AG08395 (cell line): ENCODE measurements around the gene ATP10A.

Experiments used
- DNase-seq: peaks from one replicate; pipeline ENCODE4 v3.0.0; 2012; ENCODE audit warnings: mixed read lengths, low spot score

ATP10A gene

DNA sequence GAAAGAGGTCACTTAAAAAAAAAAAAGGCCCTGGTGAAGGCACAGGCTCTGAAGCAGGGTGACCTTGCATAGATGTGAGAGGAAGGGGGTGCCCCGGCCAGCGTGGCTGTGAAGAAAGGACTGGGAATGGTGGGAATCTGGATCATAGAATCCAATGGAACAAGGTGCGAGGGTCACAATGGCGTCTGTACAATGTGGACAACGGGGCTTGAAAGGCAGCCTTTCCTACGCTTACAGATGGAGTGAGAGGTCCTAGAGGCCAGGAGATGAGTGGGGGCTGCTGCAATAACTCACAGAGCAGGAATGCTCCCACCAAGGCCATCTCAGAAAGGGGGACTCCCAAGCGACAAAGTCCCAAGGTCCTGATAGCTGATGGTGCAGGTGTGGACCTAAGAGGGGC, 162.2 kb downstream of the ATP10A start:
- no peak for DNase-seq

DNA sequence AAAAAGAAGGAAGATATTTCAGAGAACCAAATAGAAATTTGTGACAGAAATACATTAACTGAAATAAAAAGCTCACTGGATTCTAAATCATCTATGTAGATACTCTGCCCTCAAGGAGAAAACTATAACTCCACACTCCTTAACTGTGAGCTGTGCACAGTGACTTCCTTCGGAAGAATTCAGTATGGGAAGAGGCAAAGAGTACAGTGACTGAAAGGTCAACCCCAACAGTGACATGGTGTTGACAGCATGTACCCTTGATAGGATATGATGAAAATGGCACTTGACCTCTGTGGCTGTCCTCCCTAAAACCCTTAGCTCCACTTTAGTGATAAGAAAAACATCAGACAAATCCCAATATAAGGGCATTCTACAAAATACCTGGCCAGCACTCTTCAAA, 165.5 kb downstream of the ATP10A start:
- DNase-seq, result no peak

DNA sequence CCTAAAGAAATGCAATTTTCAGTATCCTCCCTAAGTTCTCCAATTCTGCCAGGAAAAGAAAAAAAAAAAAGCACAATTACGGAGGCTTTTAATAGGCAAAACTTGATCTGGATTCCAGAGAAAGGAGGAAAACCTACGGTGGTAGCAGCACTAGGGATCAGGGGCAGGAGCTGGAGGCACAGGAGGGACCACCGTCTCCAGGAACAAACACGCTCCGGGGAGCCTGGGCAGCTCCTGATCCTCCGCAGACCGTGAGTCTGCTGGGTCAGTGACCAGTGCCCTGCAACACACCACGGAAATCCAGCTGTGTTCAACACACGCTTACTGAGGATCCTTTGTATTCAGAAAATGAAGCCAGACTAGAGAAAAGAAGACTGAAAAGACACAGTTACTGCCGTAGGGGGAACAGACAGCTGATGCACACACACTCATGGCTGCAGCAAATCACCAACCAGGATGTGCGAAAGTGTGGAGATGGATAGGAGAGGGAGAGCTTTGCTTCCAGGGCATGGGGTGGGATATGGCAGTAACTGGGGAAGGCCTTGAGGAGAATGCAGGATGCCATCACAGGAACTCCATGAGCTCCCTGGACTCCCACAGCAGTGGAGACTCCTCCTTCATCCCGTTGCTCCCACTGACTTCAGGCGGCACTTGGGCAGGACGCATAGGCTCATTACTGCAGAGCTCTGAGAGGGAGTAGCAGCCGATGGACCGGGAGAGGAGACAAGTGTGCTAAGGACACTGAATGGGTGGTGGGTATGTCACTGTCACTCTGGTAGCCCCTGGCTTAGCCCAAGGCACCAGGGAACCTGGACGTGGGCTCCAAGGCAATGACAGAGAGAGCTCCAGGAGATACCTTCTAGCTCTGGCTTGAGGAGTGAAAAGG, 167.0 kb downstream of the ATP10A start:
- DNase-seq, result no peak

DNA sequence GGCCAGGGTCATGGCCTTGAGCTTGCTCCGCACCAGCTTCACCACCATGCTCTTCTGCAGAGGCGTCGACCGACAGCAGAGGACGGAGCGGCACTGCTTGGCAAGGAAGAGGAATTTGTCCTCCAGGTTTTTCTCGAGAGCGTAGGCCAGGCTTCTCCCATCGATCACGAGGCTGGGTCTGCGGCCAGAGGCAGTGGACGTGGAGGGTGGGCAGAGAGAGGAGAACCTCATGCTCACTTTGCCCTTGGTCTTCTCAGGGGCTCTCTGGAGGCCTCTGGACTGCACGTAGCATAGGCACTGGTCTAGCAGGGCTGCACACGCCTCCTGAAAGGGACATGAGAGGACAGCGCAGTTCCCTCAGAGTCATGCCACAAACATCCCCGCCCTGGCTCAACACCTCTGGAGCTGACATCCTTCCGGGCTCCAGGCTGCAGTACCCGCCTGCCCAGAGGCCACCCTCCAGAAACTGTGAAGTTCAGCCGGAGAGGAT, 168.3 kb downstream of the ATP10A start:
- no peak for DNase-seq

DNA sequence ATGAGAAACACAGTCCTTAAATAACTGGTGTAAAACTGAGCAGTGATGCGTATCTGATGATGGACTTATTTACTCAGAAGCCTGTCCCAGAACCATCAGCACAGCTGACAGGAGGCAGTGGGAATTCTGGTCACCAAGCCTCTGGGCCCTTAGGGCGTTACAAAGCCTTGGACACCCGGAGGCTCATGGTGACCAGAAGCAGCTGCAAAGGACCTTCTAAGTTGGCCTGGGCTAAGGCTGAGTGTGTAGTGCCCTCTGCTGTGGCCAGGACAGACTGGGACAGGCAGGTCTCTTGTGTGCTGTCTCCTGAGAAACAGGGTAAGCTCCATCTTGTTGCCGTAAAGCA, 168.9 kb downstream of the ATP10A start:
- no peak for DNase-seq

DNA sequence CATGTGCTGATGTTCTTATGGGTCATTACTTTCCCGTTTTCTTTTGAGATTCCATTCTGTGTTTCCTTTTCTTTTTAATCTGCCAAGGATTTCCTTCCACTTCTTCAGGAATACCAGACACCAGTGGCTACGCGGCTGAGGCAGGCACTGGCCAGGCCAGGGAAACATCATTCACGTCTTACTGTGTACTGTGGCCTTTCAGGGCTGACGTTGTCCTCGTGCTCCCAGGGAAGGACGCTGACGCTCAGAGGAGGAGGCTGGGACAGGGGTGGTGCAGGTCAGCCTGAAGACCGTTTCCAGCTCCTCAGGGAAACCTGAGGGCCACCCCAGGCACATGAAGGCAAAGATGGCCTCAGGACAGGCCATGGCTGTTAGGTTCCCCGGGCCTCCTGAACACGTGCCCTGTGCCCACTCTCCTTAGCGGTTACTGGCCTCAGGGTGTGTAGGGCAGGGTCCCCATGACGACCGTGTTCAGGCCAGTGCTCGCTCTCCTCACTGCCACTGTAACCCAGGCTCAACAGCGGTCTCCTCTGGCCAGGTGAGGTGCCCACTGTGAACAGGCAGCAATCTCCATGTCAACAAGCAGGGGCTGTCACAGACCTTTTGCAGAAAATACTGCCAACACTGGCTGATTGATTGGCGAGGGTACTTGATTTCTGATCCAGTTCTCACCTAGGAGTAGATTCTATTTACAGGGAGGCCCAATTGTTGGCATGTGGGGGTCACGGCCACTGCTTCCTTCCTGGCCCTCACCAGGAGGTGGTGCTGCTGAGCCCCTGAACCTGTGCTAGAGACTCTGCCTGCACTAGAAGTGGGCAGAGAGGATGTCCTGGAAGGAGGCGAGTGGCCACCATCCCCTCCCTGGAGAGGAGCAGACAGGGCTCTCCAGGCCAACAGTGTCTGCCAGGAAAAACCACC, 169.5 kb downstream of the ATP10A start:
- DNase-seq, result peak; percentile 59

DNA sequence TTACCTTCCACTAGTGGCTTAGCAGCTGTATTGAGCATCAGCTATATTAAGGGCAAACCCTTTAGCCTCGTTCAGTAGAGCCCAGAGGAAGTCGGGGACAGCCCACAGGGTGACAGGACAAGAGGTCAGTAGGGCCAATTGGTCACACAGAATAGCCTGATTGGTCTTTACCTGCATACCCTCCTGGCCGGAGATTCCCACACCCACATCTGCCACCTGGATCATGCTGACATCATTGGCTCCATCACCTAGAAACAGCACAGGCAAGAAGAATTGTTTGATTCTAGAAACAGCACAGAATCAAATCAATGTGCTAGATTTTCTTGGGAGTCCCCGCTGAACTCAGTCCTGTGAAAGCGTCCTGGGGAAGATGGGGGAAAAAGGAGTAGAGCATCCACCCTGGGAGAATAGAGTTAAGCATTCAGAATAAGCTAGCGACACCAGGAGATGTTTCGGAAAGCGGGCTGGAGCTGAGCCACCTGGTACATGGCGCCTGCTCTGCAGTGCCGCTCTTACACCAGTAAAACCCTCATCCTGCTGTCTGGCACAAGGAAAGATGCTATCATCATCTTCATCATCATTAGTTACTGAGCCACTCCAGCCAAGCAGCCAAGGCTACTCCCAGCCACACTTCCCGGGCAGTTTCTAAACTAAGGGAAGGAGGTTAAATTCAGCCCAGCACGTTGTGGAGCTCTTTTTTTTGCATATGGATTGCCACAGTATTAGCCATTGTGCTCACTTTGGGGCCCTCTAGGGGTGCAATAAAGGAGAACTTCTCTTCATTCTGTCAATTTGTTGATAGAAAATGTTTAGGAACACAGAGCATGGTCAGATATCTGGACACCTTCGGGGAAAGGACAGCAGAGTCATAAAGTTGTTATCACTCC, 171.3 kb downstream of the ATP10A start:
- peak; percentile 30 for DNase-seq

DNA sequence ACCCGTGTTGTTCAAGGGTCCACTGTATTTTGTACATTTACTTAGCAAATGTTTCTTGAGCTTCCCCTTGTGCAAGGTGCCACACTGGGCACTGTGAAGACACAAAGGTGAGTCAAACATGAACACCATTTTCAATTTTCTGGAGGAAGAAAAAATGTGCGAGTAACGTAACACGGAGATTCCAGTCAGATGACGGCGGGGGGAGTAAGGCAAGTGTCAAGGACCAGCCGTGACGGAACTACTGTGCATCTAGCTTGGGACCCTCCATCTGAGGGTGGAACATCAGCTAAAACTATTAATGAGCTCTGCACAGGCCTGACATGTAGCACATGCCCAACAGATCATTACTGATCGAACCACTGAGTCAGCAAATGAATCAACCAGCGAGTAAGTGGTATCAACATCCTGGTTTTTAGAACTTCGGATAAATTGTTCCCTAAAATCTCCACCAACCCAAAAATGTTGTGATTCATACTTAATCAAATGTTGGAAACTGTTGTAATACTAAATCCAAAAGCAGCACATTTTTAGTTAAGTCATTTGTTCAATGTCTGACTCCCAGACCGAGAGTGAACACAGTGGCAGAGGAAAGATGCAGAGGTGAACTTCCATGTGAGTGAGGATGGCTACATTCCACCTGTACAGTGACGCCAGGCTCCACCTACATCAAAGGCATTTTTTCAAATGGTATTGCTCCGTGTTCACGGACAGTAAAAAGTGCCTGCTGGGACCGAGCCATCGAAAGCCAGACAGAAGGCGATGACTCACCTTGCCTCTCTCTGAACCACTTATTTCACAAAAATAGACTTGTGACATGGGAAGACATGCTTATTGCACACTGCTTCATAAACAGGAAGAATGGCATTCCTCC, 172.2 kb downstream of the ATP10A start:
- peak; percentile 76 for DNase-seq

DNA sequence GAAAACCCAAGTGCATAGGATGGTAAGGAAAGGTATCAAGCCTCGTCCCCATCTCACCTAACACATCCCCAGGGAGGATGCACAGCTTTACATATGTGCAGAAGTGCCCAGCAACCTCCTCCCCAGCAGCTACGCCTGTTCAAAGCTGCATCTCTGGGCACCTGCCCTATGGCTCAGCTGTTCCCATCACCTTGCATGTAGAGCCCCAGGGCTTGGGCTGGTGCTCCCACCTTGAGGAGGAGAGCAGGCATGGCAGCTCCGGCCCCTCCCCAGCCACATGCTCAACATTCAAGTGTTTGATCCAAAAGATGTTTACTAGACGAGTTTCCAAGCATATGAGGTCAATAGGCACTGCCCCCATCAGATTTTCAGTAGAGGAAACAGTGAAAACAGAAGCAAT, 173.5 kb downstream of the ATP10A start:
- DNase-seq, result no peak

DNA sequence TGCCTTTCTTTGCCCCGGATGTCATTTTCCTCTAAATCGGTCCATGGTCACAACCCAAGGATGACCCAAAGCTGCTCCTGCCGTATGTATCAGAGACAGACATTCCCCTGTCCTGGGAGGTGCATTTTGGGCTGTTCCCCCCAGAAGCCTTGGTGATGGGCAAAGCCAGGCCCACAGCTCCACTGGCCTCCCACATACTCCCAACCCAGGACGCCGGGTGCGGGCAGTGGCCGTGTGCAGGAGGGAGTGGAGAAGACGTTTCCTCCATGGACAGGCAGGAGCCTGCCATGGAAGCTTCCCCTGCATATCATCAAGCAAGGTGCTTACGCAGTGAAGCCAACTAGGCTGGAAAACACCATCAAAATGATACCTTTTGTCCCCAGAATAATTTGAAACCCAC, 175.0 kb downstream of the ATP10A start:
- DNase-seq, result no peak

DNA sequence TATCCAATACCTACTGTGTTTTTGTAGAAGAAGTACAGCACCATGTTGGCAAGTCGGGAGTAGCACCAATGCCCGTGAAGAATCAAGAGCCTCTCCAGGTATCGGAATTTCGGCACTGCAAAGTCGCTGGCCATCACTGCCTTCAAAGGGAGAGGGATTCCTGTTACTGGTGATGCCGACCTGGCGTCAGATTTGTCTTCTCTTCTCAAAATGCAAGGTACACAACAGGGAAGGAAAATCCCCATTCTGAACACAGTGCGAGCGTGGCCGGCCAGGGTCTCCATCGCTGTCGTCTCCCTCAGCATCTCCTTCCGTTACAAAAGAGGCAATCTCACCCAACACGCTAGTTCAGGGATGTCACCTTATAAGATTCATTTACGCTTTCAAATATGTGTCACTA, 175.4 kb downstream of the ATP10A start:
- no peak for DNase-seq

DNA sequence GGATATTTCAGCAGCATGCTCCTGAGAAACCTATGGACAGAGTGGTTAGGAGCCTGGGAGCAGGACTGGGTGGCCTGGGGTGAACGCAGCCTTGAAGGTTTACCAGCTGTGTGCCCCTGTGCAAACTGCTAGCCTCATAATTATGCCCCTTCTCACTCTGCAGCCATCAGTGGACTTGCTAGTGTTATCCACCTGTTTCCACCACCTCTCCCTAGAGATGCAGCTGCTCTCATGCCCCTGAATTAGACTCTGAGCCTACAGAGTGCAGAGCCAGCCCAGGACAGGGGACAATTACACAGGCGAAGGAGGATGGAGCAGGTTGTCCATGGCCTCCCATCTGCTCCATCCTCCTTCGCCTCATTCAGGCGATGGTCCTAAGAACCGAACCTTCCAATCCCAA, 175.9 kb downstream of the ATP10A start:
- DNase-seq, result no peak

DNA sequence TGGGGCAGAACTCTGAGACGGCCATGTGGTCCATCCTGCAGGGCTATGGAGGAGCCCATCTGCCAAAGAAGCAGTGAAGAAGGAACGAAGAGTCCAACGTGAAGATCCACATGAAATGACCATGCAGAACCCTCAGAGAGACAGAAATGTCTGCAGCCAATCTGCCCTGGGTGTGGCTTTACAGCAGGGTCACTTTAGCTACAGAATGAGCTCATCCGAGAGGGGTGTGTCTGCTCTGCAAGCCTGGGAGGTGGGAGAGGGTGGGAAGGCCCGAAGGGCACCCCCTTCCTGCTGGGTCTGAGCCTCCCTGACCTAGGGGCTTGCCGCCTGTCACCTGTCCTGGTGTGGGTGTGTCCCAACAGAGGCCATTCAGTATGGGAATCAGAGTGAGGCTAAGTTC, 176.3 kb downstream of the ATP10A start:
- no peak for DNase-seq

DNA sequence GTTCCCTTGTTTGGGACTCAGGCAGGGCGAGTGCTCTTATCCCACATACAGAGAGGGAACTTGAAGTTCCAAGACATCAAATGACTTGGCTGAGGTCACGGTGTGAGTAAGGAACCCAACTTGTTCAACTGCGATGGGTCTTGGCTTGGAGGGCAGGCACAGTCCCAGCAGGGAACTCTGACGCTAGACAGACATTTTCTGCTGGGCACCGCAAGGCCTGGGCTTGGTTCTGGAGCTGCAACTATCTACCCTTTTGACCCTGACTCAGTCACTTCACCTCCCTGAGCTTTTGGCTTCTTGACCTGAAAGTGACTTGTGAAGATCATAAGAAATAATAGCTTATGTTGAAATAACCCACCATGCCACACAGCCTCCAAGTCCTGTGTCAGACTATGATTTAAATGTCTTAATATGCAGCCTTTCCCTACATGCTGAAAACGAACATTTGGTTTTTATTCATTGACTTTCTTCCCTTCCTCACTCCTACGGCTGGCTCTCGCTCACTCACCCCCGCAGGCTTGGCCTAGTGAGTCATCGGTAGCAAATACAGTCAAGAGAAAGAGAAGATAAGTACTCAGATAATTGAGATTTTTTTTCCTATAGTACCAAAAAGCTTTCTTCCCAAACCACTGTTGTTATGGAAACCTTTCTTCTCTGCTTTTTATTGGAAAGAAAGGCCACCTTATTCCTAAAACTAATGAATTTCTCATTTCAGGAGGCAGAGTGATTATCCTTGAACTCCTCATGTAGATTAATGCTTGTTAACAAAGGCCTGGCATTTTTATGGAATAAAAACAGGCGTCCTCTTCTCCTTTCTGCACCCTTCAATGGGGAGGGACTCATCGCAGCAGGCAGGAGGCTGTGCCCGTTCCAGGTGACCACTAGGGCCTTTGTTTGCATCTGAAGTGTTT, 178.4 kb downstream of the ATP10A start:
- DNase-seq, result peak; percentile 87

DNA sequence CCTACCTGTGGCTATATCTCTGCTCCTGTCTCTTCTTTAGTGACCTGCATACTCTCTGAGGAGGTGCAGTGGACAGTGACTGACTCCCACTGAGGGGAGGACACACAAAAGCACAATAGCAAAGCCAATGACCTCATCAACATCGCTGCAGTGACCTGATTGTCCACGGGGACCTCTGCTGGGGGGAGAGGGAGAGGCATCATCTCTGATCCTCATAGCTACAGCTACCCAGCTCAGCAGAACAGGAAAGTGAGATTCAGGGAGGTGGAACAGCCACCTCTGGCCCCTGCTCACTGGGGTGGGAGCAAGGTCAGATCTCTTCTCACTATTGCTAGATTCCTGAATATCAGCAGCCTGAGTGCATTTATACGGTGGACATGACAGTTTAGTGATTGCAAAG, 179.2 kb downstream of the ATP10A start:
- DNase-seq, result no peak

DNA sequence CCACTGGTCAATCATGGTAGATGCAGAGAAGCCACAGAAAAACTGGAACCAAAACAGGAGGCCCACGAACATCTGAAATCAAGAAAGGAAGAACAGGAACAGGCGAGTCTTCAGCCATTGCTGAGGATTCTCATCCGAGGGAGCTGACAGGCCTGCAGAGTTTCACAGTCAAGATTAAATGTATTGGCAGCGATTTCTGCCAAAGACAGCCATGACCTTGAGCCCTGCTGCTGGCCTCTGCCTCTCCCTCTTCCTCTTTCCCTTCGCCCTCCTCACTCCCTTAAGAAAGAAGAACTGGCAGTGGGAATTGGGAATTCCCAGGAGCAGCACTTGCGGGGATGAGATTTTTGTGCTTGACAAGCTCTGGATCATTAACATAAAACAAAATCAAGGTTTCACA, 179.7 kb downstream of the ATP10A start:
- DNase-seq, result no peak

DNA sequence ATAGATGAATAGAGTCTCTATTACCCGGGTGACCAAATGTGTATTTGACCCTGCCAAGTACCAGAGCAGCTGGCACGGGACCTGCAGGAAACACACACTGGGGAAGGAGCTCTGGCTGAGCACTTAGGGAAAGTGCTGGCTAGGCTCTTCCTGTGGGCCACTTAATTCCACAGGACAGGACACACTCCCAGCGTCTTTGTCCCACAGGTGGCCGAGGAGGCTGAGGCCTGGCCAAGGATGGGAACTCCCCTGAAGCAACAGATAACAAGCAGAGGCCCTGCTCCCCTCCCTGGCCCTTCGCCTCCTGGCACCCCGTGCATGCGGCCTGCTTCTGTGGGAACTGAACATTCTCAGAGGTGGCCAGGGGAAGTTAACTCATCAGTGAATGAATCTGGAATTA, 180.8 kb downstream of the ATP10A start:
- DNase-seq, result no peak

DNA sequence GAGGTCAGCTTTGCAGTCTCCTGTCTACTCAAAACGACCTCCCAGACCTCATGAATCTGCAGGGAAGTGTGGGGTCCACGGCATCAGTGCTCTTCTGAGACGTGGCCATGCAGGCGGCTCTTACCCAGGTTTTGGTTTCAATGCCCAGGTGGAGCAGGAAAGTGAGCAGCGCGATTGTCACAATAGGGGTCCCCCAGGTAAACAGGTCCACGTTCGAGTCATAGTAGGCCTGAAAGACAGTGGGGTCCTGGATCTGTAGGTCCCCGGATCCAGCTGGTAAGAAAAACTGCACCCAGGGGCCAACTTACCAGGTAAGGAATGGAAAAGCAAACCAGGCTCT, 182.5 kb downstream of the ATP10A start:
- DNase-seq, result no peak

DNA sequence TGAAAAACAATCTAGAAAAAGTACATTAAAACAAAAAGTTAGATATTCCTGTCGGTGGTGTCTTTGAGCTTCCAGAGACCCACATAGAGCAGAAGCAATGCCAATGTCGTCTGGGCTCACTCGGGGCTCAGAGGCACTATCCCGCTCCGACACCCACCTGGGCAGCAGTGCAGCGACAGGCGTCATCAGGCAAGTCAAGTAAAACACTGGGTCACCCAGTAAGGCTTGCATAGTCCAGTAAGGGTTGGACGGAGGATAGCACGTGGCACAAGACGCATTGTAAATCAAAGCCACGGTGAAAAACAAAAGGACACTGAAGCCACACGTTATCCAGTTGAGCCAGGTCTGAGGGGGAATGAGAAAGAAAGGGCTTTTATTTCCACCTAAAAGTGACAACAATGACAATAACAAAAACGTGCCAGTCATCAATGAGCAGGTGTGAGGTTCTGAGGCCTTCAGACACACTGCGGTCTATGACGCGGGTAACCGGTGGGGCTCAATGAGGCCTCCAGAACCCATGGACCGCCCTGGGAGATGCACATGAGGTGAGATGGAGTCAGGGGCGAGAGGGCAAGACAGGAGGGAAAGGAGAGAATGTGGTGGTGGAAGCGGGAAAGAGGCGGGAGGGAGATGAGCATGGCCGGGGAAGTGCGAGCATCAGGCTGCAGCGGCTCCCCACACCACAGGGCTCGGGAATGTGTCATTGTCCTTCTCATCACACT, 183.0 kb downstream of the ATP10A start:
- no peak for DNase-seq
